Measurements from ENCODE around the gene TEX36. TPM values are rescaled to one million over a fixed set of nuclear protein-coding genes. Genes with fewer than 3 reads are reported as not detected.

Gene TEX36
- total and polyA plus RNA-seq, 9 of the 15 experiments (the other 6 are each of a cell fraction or from before 2014, with no cell fraction given): 0.10 to 0.82 (median 0.15) TPM; not detected in 6

DNA sequence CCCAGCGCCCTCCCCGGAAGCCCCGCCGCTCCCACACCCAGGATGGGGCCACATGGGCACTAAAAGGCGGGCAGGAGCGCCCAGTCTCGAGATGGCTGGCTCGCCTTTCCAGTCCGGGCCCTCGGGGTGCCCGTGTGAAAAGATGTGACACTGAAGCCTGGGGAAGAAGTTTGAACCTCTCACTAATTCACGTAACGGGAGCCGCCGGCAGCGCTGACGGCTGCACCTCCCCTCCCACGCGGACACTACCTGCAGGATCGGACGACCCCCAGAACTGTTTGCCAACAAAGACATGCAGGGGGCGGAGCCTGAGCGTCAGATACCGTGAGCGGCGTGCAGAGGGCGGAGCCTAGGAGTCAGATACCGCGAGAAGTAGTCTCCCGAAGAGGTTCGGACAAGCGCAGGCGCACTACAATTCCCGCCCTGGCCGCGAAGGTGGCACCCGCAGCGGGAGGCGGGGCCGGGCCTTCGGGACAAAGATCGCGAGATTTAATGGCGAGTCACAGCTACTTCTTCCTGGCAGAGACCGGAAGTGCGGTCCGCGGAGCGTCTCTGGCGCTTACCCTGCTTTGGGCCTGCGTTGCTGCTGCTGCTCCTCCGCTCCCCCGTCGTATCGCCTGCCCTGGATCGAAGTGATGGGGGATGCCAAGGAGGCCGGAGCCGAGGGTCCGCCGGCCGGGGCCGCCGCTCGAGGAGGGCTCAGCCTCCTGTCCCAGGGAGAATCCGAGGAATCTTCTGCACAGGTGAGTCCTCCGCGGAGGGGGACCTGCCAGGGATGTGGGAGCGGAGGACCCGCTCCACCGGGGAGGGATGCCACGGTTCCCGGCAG, 36.4 kb upstream of the TEX36 start, which contains the start of gene EDRF1:
Gene EDRF1 (plus strand): TSS at position 537 of the 829 bp plus-strand sequence. CDS start 99 bp downstream, at position 636.
- Histone ChIP-seq H3K4me2 (ENCODE audit: insufficient read depth, low read length) (peak within 1 kb of the TSS; percentile 95), H3K4me3 (peak within 1 kb of the TSS; percentile 99), H3K9ac (ENCODE audit: insufficient read depth in 1 of 2, low read depth in 2 of 2, low read length in 2 of 2) (peak within 1 kb of the TSS; percentile 93 to 98), H3K9me1 (ENCODE audit: control insufficient read depth, insufficient read depth, low read length) (no peaks in the 10 kb centered on the region), H4K20me1 (replicated peaks; ENCODE audit: control insufficient read depth, insufficient read depth, low read length) (no peaks in the 10 kb centered on the region), H3K27ac (ENCODE audit: extremely low read depth, low read depth, low read length) (peak within 1 kb of the TSS; percentile 78), H3K4me1 (replicated peaks in 1 of 2; ENCODE audit: control insufficient read depth in 2 of 2, insufficient read depth in 2 of 2, low read length in 2 of 2) (peaks cover 5 to 6% of the 10 kb centered on the region in 2 experiments; a peak in 4 of 5 replicates), H3K27me3 (ENCODE audit: control insufficient read depth in 2 of 2, insufficient read depth in 2 of 2, low read length in 2 of 2) (no peaks in the 10 kb centered on the region), H3K9me3 (replicated peaks; ENCODE audit: control insufficient read depth, insufficient read depth, low read depth, low read length) (no peaks in the 10 kb centered on the region), H3K79me2 (ENCODE audit: control insufficient read depth, insufficient read depth, low read length) (peaks cover 22% of the 10 kb centered on the region), H2AFZ (ENCODE audit: low read depth, low read length) (peak within 1 kb of the TSS; percentile 89), H3K36me3 (ENCODE audit: control insufficient read depth, insufficient read depth, low read length) (peaks cover 34% of the 10 kb centered on the region)
- FAIRE-seq (peak; percentile 93), DNase-seq (ENCODE audit: extremely low read depth in 1 of 4, low spot score in 3 of 4) (peak; percentile 92 to 97 (median 94)), ATAC-seq (peak; percentile 99)
- in situ Hi-C loops (cut with MboI) (no loop called here), intact Hi-C loops (cut with micrococcal nuclease) (loop anchor here (5.0 kb wide), 1 partner anchor 98 kb away; no protein-coding TSS in a partner anchor)
- ChIA-PET CTCF (ENCODE audit: low intra/inter-chr PET ratio) (interaction anchor here (0.5 to 0.6 kb wide), 2 partner anchors 978 to 1078 kb away, joined by 3 read pairs; no protein-coding TSS in a partner anchor), POLR2A (interaction anchor here (0.7 to 1.3 kb wide), 4 partner anchors 10 to 376 kb away, joined by 3 to 6 read pairs (median 4); no protein-coding TSS in a partner anchor)
- under 1% methylated on average over 50 of the region's 72 CpGs for WGBS (ENCODE audit: insufficient coverage, low coverage, missing lambda C conversion rate)
- BruUV-seq (replicated peaks): no TSS peak
- no peak for TF ChIP-seq SMAD4 (CRISPR knock-in tag; conservative IDR thresholded peaks at IDR 0.05)
- TF ChIP-seq IFI16 (CRISPR knock-in tag; IDR thresholded peaks at IDR 0.05): no peak
- TF ChIP-seq, protein P1, sequence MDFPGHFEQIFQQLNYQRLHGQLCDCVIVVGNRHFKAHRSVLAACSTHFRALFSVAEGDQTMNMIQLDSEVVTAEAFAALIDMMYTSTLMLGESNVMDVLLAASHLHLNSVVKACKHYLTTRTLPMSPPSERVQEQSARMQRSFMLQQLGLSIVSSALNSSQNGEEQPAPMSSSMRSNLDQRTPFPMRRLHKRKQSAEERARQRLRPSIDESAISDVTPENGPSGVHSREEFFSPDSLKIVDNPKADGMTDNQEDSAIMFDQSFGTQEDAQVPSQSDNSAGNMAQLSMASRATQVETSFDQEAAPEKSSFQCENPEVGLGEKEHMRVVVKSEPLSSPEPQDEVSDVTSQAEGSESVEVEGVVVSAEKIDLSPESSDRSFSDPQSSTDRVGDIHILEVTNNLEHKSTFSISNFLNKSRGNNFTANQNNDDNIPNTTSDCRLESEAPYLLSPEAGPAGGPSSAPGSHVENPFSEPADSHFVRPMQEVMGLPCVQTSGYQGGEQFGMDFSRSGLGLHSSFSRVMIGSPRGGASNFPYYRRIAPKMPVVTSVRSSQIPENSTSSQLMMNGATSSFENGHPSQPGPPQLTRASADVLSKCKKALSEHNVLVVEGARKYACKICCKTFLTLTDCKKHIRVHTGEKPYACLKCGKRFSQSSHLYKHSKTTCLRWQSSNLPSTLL (IDR thresholded peaks at IDR 0.05): no peak
- TF ChIP-seq CBX8 (IDR thresholded peaks at IDR 0.05; ENCODE audit: borderline replicate concordance, extremely low read depth, low read depth, low read length, poor library complexity, severe bottlenecking): no peak
- TF ChIP-seq, protein P2, sequence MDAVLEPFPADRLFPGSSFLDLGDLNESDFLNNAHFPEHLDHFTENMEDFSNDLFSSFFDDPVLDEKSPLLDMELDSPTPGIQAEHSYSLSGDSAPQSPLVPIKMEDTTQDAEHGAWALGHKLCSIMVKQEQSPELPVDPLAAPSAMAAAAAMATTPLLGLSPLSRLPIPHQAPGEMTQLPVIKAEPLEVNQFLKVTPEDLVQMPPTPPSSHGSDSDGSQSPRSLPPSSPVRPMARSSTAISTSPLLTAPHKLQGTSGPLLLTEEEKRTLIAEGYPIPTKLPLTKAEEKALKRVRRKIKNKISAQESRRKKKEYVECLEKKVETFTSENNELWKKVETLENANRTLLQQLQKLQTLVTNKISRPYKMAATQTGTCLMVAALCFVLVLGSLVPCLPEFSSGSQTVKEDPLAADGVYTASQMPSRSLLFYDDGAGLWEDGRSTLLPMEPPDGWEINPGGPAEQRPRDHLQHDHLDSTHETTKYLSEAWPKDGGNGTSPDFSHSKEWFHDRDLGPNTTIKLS (IDR thresholded peaks at IDR 0.05; ENCODE audit: borderline replicate concordance, low read depth): peak; percentile 81
- no peak for TF ChIP-seq RBM39 (optimal IDR thresholded peaks at IDR 0.05; ENCODE audit: low read depth, low read length)
- TF ChIP-seq COPS2 (conservative IDR thresholded peaks at IDR 0.05): no peak
- TF ChIP-seq, protein P3, sequence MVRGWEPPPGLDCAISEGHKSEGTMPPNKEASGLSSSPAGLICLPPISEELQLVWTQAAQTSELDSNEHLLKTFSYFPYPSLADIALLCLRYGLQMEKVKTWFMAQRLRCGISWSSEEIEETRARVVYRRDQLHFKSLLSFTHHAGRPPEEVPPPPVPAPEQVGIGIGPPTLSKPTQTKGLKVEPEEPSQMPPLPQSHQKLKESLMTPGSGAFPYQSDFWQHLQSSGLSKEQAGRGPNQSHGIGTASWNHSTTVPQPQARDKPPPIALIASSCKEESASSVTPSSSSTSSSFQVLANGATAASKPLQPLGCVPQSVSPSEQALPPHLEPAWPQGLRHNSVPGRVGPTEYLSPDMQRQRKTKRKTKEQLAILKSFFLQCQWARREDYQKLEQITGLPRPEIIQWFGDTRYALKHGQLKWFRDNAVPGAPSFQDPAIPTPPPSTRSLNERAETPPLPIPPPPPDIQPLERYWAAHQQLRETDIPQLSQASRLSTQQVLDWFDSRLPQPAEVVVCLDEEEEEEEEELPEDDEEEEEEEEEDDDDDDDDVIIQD (CRISPR knock-in tag; IDR thresholded peaks at IDR 0.05): no peak
- TF ChIP-seq, protein P4, sequence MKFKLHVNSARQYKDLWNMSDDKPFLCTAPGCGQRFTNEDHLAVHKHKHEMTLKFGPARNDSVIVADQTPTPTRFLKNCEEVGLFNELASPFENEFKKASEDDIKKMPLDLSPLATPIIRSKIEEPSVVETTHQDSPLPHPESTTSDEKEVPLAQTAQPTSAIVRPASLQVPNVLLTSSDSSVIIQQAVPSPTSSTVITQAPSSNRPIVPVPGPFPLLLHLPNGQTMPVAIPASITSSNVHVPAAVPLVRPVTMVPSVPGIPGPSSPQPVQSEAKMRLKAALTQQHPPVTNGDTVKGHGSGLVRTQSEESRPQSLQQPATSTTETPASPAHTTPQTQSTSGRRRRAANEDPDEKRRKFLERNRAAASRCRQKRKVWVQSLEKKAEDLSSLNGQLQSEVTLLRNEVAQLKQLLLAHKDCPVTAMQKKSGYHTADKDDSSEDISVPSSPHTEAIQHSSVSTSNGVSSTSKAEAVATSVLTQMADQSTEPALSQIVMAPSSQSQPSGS (CRISPR knock-in tag; IDR thresholded peaks at IDR 0.05): no peak
- no peak for TF ChIP-seq ZNF384 (IDR thresholded peaks at IDR 0.05; ENCODE audit: low read depth, low read length)
- TF ChIP-seq HNRNPK (IDR thresholded peaks at IDR 0.05; ENCODE audit: low read depth, low read length, poor library complexity, severe bottlenecking): no peak
- TF ChIP-seq SMARCE1 (IDR thresholded peaks at IDR 0.05): no peak
- no peak for TF ChIP-seq ZNF197 (CRISPR knock-in tag; IDR thresholded peaks at IDR 0.05; ENCODE audit: low read depth)
